RWPE1 (cell line): Measurements from ENCODE around the gene STAT6.

Experiments
- CTCF ChIA-PET: fragments of 350-600 bp; sonication (Branson Sonifier 250); formaldehyde crosslinking; extraction: SDS; loops from one replicate; lab custom pipeline; 2021; lab: Yijun Ruan, JAX
- POLR2A ChIA-PET: fragments of 400-600 bp; formaldehyde crosslinking; extraction: SDS; loops from one replicate; lab custom pipeline; 2020; ENCODE audit warnings: antibody characterized with exemption; ENCODE audit not compliant: low non-redundant PET; lab: Yijun Ruan, JAX
- DNase-seq: peaks from one replicate; pipeline ENCODE4 v3.0.0; 2012; ENCODE audit warnings: low spot score
- H3K27ac ChIP-seq: fragments of 450-650 bp; 2 replicates; pipeline ENCODE4 v1.5.1; 2017
- TF ChIP-seq, protein P1 (sequence below): fragments of 450-650 bp; conservative IDR thresholded peaks from 2 replicates; pipeline ENCODE4 v1.5.1; 2017; ENCODE audit warnings: low read depth, mild to moderate bottlenecking

STAT6 gene, protein sequence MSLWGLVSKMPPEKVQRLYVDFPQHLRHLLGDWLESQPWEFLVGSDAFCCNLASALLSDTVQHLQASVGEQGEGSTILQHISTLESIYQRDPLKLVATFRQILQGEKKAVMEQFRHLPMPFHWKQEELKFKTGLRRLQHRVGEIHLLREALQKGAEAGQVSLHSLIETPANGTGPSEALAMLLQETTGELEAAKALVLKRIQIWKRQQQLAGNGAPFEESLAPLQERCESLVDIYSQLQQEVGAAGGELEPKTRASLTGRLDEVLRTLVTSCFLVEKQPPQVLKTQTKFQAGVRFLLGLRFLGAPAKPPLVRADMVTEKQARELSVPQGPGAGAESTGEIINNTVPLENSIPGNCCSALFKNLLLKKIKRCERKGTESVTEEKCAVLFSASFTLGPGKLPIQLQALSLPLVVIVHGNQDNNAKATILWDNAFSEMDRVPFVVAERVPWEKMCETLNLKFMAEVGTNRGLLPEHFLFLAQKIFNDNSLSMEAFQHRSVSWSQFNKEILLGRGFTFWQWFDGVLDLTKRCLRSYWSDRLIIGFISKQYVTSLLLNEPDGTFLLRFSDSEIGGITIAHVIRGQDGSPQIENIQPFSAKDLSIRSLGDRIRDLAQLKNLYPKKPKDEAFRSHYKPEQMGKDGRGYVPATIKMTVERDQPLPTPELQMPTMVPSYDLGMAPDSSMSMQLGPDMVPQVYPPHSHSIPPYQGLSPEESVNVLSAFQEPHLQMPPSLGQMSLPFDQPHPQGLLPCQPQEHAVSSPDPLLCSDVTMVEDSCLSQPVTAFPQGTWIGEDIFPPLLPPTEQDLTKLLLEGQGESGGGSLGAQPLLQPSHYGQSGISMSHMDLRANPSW

DNA sequence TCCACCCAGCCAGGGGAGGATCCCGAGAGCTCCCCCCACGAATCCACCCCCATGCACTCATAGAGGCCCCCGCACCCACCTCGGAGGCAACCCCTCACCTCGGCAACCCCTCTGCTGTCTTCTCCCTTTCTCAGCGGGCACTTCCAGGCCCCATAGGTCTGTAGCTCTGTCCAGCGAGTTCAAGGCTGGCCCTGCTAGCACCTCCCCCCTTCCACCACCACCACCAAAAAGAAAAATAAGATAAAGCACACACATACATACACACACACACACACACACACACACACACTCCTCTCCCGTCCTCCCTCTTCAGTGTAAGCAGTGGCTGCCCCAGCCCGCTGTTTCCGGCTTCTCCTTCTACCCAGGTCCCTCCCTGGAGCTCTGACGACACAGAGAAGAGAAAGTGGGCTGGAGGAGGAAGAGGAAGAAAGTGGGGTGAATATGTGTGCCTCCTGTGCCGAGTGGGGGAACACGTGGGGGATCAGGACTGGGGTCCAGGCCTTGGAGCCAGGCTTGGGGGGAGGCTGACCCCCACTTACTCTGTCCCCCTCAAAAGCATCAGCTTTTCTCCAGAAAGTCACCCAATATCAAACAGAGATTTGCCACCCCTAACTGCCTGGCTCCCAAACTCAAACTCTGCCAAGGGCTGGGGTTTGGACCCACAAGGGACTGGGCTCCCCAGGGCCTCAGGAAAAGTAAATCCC is at the start of gene STAT6:
Gene STAT6 (minus strand): TSS at position 332 of the 704 bp plus-strand sequence. CDS start 3,084 bp downstream, outside the sequence.
- TF ChIP-seq, protein P1, sequence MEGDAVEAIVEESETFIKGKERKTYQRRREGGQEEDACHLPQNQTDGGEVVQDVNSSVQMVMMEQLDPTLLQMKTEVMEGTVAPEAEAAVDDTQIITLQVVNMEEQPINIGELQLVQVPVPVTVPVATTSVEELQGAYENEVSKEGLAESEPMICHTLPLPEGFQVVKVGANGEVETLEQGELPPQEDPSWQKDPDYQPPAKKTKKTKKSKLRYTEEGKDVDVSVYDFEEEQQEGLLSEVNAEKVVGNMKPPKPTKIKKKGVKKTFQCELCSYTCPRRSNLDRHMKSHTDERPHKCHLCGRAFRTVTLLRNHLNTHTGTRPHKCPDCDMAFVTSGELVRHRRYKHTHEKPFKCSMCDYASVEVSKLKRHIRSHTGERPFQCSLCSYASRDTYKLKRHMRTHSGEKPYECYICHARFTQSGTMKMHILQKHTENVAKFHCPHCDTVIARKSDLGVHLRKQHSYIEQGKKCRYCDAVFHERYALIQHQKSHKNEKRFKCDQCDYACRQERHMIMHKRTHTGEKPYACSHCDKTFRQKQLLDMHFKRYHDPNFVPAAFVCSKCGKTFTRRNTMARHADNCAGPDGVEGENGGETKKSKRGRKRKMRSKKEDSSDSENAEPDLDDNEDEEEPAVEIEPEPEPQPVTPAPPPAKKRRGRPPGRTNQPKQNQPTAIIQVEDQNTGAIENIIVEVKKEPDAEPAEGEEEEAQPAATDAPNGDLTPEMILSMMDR = no peak; the same call in 1 of the 2 replicates
- peak within 1 kb of the TSS; percentile 100 for H3K27ac ChIP-seq
- ChIA-PET POLR2A (interaction anchor here (0.9 to 3.0 kb wide), 15 partner anchors 8 to 118 kb away, joined by 3 to 37 read pairs (median 9); partner anchors contain the start of genes LRP1, NAB2 and NEMP1), CTCF (interaction anchor here (0.8 to 2.6 kb wide), 16 partner anchors 12 to 107 kb away, joined by 3 to 35 read pairs (median 5); no protein-coding TSS in a partner anchor)
- peak; percentile 68 for DNase-seq

DNA sequence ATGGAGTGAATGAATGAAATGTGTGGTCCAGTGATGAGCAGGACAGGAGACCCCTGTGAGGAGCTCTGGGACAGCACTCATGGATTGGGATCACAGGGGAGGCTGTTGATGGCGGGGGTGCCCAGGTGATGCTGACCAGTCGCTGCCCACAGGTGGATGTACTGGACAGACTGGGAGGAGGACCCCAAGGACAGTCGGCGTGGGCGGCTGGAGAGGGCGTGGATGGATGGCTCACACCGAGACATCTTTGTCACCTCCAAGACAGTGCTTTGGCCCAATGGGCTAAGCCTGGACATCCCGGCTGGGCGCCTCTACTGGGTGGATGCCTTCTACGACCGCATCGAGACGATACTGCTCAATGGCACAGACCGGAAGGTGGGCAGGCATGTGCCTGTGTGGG is 49.6 kb upstream of the STAT6 start:
- TF ChIP-seq, protein P1 = no peak
- CTCF ChIA-PET = interaction anchor here (0.7 kb wide), 1 partner anchor 9 kb away, joined by 3 read pairs; no protein-coding TSS in a partner anchor
- H3K27ac ChIP-seq = peak overlapping the region; percentile 3; the same call in 1 of the 2 replicates
- no peak for DNase-seq
- POLR2A ChIA-PET = no interaction called here

DNA sequence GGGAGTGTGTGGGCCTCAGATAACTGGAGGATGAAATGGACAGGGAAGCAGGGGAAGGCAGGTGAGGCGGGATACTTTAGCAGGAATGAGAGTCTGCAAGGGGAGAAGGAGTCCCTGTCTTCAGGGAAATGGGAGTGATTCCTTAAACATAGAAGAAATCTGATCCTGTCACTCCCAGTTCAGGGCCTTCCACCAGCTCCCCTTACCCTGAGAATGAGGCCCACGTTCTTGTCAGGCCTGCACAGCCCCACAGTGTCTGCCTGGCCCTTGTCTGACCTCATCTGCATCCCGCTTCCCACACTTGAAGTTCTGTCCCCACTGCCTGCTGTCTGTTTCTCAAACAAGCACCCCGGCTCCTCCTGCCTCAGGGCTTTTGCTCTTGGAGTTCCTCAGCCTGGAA is 48.9 kb upstream of the STAT6 start:
- CTCF ChIA-PET = interaction anchor here (0.5 to 0.7 kb wide), 2 partner anchors 8 to 1042 kb away, joined by 3 to 5 read pairs; partner anchors contain the start of gene ZC3H10
- peak overlapping the region; percentile 3; the same call in 1 of the 2 replicates for H3K27ac ChIP-seq
- TF ChIP-seq, protein P1 = no peak
- POLR2A ChIA-PET = no interaction called here
- DNase-seq = no peak

DNA sequence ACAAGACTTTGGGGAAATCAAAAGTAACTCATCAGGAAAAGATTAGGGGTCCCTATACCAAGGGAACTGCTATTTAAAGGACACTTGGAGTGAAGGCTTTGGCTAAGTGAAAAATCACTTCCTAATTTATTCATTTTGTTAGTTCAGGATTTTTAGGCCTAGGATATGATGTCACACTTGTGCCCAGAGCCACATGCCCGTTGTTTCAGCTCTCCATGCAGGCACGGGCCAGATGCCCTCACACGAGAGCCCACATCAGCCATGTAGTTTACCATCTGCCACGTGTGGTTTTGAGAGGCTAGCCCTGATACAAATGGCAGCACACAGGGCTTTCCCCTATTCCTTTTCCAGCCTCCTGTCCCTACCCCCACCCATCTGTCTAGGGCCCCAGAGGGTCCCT is 48.1 kb upstream of the STAT6 start:
- ChIA-PET CTCF (interaction anchor here (0.9 kb wide), 1 partner anchor 16 kb away, joined by 4 read pairs; no protein-coding TSS in a partner anchor), POLR2A (interaction anchor here (0.7 kb wide), 1 partner anchor 34 kb away, joined by 3 read pairs; no protein-coding TSS in a partner anchor)
- no peak for DNase-seq
- peak overlapping the region; percentile 3; the same call in 1 of the 2 replicates for H3K27ac ChIP-seq
- TF ChIP-seq, protein P1 = no peak

DNA sequence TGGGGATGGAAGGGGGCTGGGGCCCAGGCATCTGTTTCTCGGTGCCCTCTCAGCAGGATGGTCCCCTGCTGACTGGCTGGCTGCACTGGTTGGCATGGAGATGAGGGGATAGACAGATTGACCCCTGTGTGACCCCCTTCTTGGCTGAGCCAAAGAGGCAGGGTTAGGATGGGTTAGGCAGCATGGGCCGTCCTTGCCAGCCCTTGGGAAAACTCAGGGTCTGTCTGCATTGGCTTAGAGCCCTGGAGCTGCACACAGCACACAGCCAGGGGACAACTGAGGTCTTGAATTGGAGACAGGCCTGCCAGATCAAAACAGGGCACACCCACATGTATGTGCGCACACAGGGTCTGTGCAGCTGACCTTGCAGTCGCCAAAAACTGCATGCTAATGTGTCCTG is 47.5 kb upstream of the STAT6 start:
- TF ChIP-seq, protein P1 = no peak
- no peak for DNase-seq
- ChIA-PET POLR2A (interaction anchor here (0.7 kb wide), 1 partner anchor 33 kb away, joined by 3 read pairs; no protein-coding TSS in a partner anchor), CTCF (interaction anchor here (0.9 kb wide), 1 partner anchor 17 kb away, joined by 4 read pairs; no protein-coding TSS in a partner anchor)
- peak overlapping the region; percentile 32 for H3K27ac ChIP-seq
